Embryonic facial prominence (tissue), 1 donor: ENCODE data around the gene PHF5A.
A peak's percentile ranks its signal among the peaks of the same experiment; 100 is the strongest.
"Not testable (repeated sequence)": the region's sequence is repeated elsewhere in the genome, so short reads cannot be mapped to it uniquely, and the experiment has no call there.

Source experiments
- DNase-seq: peaks from one replicate; pipeline ENCODE4 v3.0.0-alpha.2; 2016; ENCODE audit errors: extremely low spot score

The PHF5A gene

GRCh38 chr22:41488076-41488475, 19.6 kb upstream of the PHF5A start:
- no peak for DNase-seq

- no peak for DNase-seq
Observed at GRCh38 chr22:41487037-41487935, 18.8 kb upstream of the PHF5A start.

GRCh38 chr22:41485033-41485432, 16.5 kb upstream of the PHF5A start:
- no peak for DNase-seq

GRCh38 chr22:41482319-41482935, 13.9 kb upstream of the PHF5A start:
- DNase-seq, result no peak

GRCh38 chr22:41481925-41482318, 13.4 kb upstream of the PHF5A start:
- DNase-seq, result no peak

GRCh38 chr22:41481131-41481830, 12.8 kb upstream of the PHF5A start:
- no peak for DNase-seq

GRCh38 chr22:41480397-41480735, 11.9 kb upstream of the PHF5A start:
- DNase-seq, result no peak

- DNase-seq, result no peak
Observed at GRCh38 chr22:41479671-41480396, 11.3 kb upstream of the PHF5A start.

GRCh38 chr22:41478891-41479521, 10.5 kb upstream of the PHF5A start:
- no peak for DNase-seq

- no peak for DNase-seq
Observed at GRCh38 chr22:41478473-41478872, 10.0 kb upstream of the PHF5A start.

GRCh38 chr22:41474872-41475451, 6.5 kb upstream of the PHF5A start:
- DNase-seq, result no peak

GRCh38 chr22:41471568-41471967, 3.1 kb upstream of the PHF5A start:
- DNase-seq, result no peak

- no peak for DNase-seq
Observed at GRCh38 chr22:41470886-41471285, 2.4 kb upstream of the PHF5A start.

GRCh38 chr22:41469218-41469851, 843 bp upstream of the PHF5A start:
- DNase-seq, result no peak

- DNase-seq, result no peak
Observed at GRCh38 chr22:41461901-41462300, 6.6 kb downstream of the PHF5A start.

GRCh38 chr22:41460071-41460470, 8.4 kb downstream of the PHF5A start:
- not testable (repeated sequence) for DNase-seq

GRCh38 chr22:41459431-41459830, 9.1 kb downstream of the PHF5A start:
- no peak for DNase-seq

- DNase-seq, result no peak
Observed at GRCh38 chr22:41458161-41458728, 10.2 kb downstream of the PHF5A start.

- peak; percentile 98 for DNase-seq
Observed at GRCh38 chr22:41448189-41448808, 20.2 kb downstream of the PHF5A start.
